ENCODE data around the gene LHFPL4.
A peak's percentile ranks its signal among the peaks of the same experiment; 100 is the strongest.
"Not testable (repeated sequence)": the region's sequence is repeated elsewhere in the genome, so short reads cannot be mapped to it uniquely, and the experiment has no call there.

Gene LHFPL4

GRCh38 chr3:9534429-9534828, 19.2 kb downstream of the LHFPL4 start:
- DNase-seq, result no peak

GRCh38 chr3:9525078-9525477, 28.5 kb downstream of the LHFPL4 start:
- DNase-seq, result no peak

- DNase-seq, result no peak
Observed at GRCh38 chr3:9514956-9515355, 38.7 kb downstream of the LHFPL4 start.

GRCh38 chr3:9514306-9514705, 39.3 kb downstream of the LHFPL4 start:
- DNase-seq, result no peak

- DNase-seq, result no peak
Observed at GRCh38 chr3:9512456-9513045, 41.1 kb downstream of the LHFPL4 start.

GRCh38 chr3:9508781-9509180, 44.8 kb downstream of the LHFPL4 start:
- no peak for DNase-seq

GRCh38 chr3:9507586-9508578, 45.7 kb downstream of the LHFPL4 start:
- DNase-seq, result no peak

GRCh38 chr3:9503283-9503682, 50.3 kb downstream of the LHFPL4 start:
- DNase-seq, result peak; percentile 73

GRCh38 chr3:9501226-9501625, 52.4 kb downstream of the LHFPL4 start:
- DNase-seq, result no peak

GRCh38 chr3:9500108-9501050, 53.2 kb downstream of the LHFPL4 start:
- DNase-seq, result peak; percentile 54

- no peak for DNase-seq
Observed at GRCh38 chr3:9499455-9500107, 54.0 kb downstream of the LHFPL4 start.

GRCh38 chr3:9498781-9499180, 54.8 kb downstream of the LHFPL4 start:
- DNase-seq, result no peak

GRCh38 chr3:9497821-9498565, 55.6 kb downstream of the LHFPL4 start:
- no peak for DNase-seq

GRCh38 chr3:9496893-9497292, 56.7 kb downstream of the LHFPL4 start:
- DNase-seq, result no peak

GRCh38 chr3:9494036-9494435, 59.6 kb downstream of the LHFPL4 start:
- DNase-seq, result not testable (repeated sequence)

- DNase-seq, result no peak
Observed at GRCh38 chr3:9491506-9491905, 62.1 kb downstream of the LHFPL4 start.

GRCh38 chr3:9485248-9485647, 68.4 kb downstream of the LHFPL4 start:
- DNase-seq, result no peak

GRCh38 chr3:9480265-9480664, 73.4 kb downstream of the LHFPL4 start:
- DNase-seq, result no peak

GRCh38 chr3:9476935-9477334, 76.7 kb downstream of the LHFPL4 start:
- no peak for DNase-seq

GRCh38 chr3:9474482-9474881, 79.1 kb downstream of the LHFPL4 start:
- DNase-seq, result no peak

- no peak for DNase-seq
Observed at GRCh38 chr3:9473496-9474065, 80.0 kb downstream of the LHFPL4 start.

Data from CD4-positive, alpha-beta T cell treated with Interleukin-10 for 1 hour (primary cell).